Keratinocyte (primary cell): ENCODE measurements around the gene ZG16B. TPM values are rescaled to one million over a fixed set of nuclear protein-coding genes. Genes with fewer than 3 reads are reported as not detected.
A peak's percentile ranks its signal among the peaks of the same experiment; 100 is the strongest.

Source experiments
- DNase-seq: peaks from one replicate; pipeline ENCODE4 v3.0.0-alpha.2; 2011; ENCODE audit warnings: low read depth, missing footprints, low spot score
- FAIRE-seq: peaks from 2 replicates; lab custom pipeline; 2011; peaks lifted over from hg19 to GRCh38; lab: Jason Lieb, UNC
- H2AFZ ChIP-seq: 2 replicates; pipeline ENCODE4 v1.6.0; 2012; ENCODE audit warnings: low read length, control low read depth, inconsistent platforms; ENCODE audit not compliant: control insufficient read depth
- H3K27ac ChIP-seq: 2 replicates; pipeline ENCODE4 v1.5.1; 2011; ENCODE audit warnings: low read length; ENCODE audit not compliant: control insufficient read depth, insufficient read depth
- H3K27me3 ChIP-seq: 3 replicates; pipeline ENCODE4 v1.6.0; 2011; ENCODE audit warnings: low read length; ENCODE audit not compliant: control insufficient read depth, insufficient read depth; ENCODE audit errors: extremely low read depth
- H3K36me3 ChIP-seq, 2 experiments: 2 replicates in 1 of 2; 3 replicates in 1 of 2; pipeline ENCODE4 v1.5.1; 2011; ENCODE audit warnings: low read length in 2 of 2, mild to moderate bottlenecking in 1 of 2; ENCODE audit not compliant: control insufficient read depth in 2 of 2, insufficient read depth in 2 of 2; ENCODE audit errors: extremely low read depth in 1 of 2
- H3K4me1 ChIP-seq: 3 replicates; pipeline ENCODE4 v1.5.1; 2011; ENCODE audit warnings: low read length; ENCODE audit not compliant: control insufficient read depth, insufficient read depth; ENCODE audit errors: extremely low read depth
- H3K4me2 ChIP-seq: 3 replicates; pipeline ENCODE4 v1.6.0; 2011; ENCODE audit warnings: low read depth, low read length; ENCODE audit not compliant: control insufficient read depth, insufficient read depth; ENCODE audit errors: extremely low read depth
- H3K4me3 ChIP-seq, 3 experiments: fragments of 200-600 bp in 1 of 3; sonication (generic) in 1 of 3; 2 replicates in 2 of 3; 3 replicates in 1 of 3; pipeline ENCODE4 v1.5.1; 2011 to 2016; ENCODE audit warnings: low read length in 3 of 3, mild to moderate bottlenecking in 3 of 3, control low read depth in 2 of 3, inconsistent platforms in 1 of 3, low read depth in 1 of 3, mixed read lengths in 1 of 3, mixed run types in 1 of 3, moderate library complexity in 1 of 3; ENCODE audit not compliant: control insufficient read depth in 2 of 3, insufficient read depth in 2 of 3; ENCODE audit errors: extremely low read depth in 1 of 3
- H3K79me2 ChIP-seq: 2 replicates; pipeline ENCODE4 v1.6.0; 2012; ENCODE audit warnings: low read length; ENCODE audit not compliant: control insufficient read depth, insufficient read depth
- H3K9ac ChIP-seq: 3 replicates; pipeline ENCODE4 v1.6.0; 2011; ENCODE audit warnings: low read length; ENCODE audit not compliant: control insufficient read depth, insufficient read depth; ENCODE audit errors: extremely low read depth
- H3K9me1 ChIP-seq: 3 replicates; pipeline ENCODE4 v1.6.0; 2011; ENCODE audit warnings: low read length; ENCODE audit not compliant: control insufficient read depth, insufficient read depth; ENCODE audit errors: extremely low read depth
- H3K9me3 ChIP-seq: 2 replicates; pipeline ENCODE4 v1.5.1; 2012; ENCODE audit warnings: low read depth, low read length; ENCODE audit not compliant: control insufficient read depth
- H4K20me1 ChIP-seq: 3 replicates; pipeline ENCODE4 v1.6.0; 2011; ENCODE audit warnings: low read length; ENCODE audit not compliant: control insufficient read depth, insufficient read depth; ENCODE audit errors: extremely low read depth
- CTCF ChIP-seq, 3 experiments: IDR thresholded peaks in 1 of 3; conservative IDR thresholded peaks in 1 of 3; optimal IDR thresholded peaks in 1 of 3; 2 replicates in 2 of 3; 3 replicates in 1 of 3; pipeline versions ENCODE3 to v1.5.1; 2011; ENCODE audit warnings: low read length in 3 of 3, mild to moderate bottlenecking in 3 of 3, moderate library complexity in 2 of 3, control low read depth in 1 of 3, inconsistent platforms in 1 of 3; ENCODE audit not compliant: insufficient read depth in 2 of 3; ENCODE audit errors: extremely low read depth in 1 of 3
- EZH2 ChIP-seq: IDR thresholded peaks from one replicate; pipeline ENCODE4 v1.6.1; 2012; ENCODE audit warnings: inconsistent platforms, mild to moderate bottlenecking, low read length, moderate library complexity
- dilution Hi-C: fragments of 300-500 bp; cut with MboI; formaldehyde crosslinking; loops from one replicate; pipeline ENCODE4 v1.7.0; 2020; ENCODE audit warnings: low sequenced_read_pairs; ENCODE audit not compliant: extremely low pct_ligation_motif_present
- polyA plus RNA-seq, 5 experiments: library from polyadenylated mRNA; depleted of rRNA in 3 of 5; stranded (reverse) in 3 of 5; stranded (forward) in 1 of 5; unstranded in 1 of 5; fragments of >200 nt; gene quantifications; 1 replicate in 1 of 5; 2 replicates in 3 of 5; 3 replicates in 1 of 5; pipeline versions ENCODE4 v1.2.1 to v1.2.3, GENCODE V29; 2011 to 2012; ENCODE audit warnings: missing spikeins in 2 of 5, low read depth in 1 of 5, low replicate concordance in 1 of 5

The ZG16B gene
- polyA plus RNA-seq, 1 donor (not counting 4 experiments of a cell fraction or from before 2014, with no cell fraction given) = 2.1 TPM

- Histone ChIP-seq H2AFZ (no peak overlapping the region), H3K9me3 (no peaks in the 10 kb centered on the region), H3K9ac (peak overlapping the region; percentile 62), H3K36me3 (peaks cover 0 to 3% of the 10 kb centered on the region in 2 experiments), H3K4me3 (peak overlapping the region in 1 of 3 experiments; percentile 39), H3K79me2 (no peaks in the 10 kb centered on the region), H3K4me2 (peak overlapping the region; percentile 78), H3K4me1 (peaks cover 20% of the 10 kb centered on the region), H3K27ac (no peak overlapping the region), H3K27me3 (no peaks in the 10 kb centered on the region), H4K20me1 (no peaks in the 10 kb centered on the region), H3K9me1 (no peaks in the 10 kb centered on the region)
- TF ChIP-seq EZH2 (no peak), CTCF (optimal IDR thresholded peaks at IDR 0.05 in 1 of 3, IDR thresholded peaks at IDR 0.05 in 1 of 3, conservative IDR thresholded peaks at IDR 0.05 in 1 of 3; ENCODE audit: extremely low read depth in 1 of 3, insufficient read depth in 2 of 3, low read length in 3 of 3) (no peak)
- FAIRE-seq = no peak
- no peak for DNase-seq
- dilution Hi-C loops = no loop called here
Observed at GRCh38 chr16:2856686-2857450, 26.8 kb downstream of the ZG16B start.

DNA sequence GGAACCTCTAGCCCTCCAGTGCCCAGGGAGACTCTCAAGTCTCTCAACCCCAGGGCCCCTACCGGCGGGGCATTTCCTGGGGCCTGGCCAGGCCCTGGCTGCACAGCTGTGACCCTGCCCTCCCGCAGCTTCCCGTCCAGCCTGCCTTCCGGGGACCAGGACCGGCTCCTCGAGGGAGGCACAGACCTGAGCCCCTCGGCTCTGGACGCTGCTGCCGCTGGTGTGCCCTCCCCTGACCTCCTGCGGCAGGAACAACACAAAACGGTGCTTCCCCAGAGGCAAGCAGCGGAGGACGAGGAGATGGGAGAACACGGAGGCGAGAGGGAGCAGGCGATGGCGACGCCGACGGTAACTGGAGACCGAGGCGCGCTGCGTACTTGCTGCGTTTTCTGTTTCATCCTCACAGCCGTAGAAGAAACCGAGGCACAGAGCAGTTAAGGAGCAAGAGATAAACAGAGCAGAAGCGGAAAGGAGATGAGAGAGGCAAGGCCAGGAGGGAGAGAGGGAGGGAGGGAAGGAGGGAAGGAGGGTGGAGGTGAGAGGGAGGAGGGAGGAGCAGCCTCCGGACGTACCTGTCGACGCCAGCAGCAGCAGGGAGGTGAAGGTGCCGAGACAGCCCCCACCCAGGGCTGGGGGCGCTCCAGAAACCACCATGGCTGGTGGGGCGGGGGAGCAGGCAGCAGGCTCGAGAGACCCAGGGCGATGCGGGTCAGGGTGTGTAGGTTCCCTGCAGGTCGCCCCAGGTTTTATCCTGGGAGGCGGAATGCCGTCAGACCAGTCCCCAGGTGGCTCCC is 27.5 kb downstream of the ZG16B start, which contains the start of gene PRSS22:
TSS of gene PRSS22 (minus strand) at position 720 of the 794 bp plus-strand sequence. CDS start at position 654, 66 bp downstream.
- no peaks in the 10 kb centered on the region for H3K9me1 ChIP-seq
- no peaks in the 10 kb centered on the region for H3K27me3 ChIP-seq
- dilution Hi-C loops = no loop called here
- peak within 1 kb of the TSS; percentile 62 for H3K9ac ChIP-seq
- peak within 1 kb of the TSS; percentile 89 for H2AFZ ChIP-seq
- peak within 1 kb of the TSS; percentile 78 for H3K4me2 ChIP-seq
- FAIRE-seq = peak; percentile 41
- no peaks in the 10 kb centered on the region for H3K79me2 ChIP-seq
- no peaks in the 10 kb centered on the region for H3K9me3 ChIP-seq
- peaks cover 0 to 3% of the 10 kb centered on the region in 2 experiments for H3K36me3 ChIP-seq
- peaks cover 20% of the 10 kb centered on the region for H3K4me1 ChIP-seq
- H4K20me1 ChIP-seq = no peaks in the 10 kb centered on the region
- peak within 1 kb of the TSS; percentile 39 to 68 (median 53) for H3K4me3 ChIP-seq
- TF ChIP-seq EZH2 (no peak), CTCF (optimal IDR thresholded peaks at IDR 0.05 in 1 of 3, IDR thresholded peaks at IDR 0.05 in 1 of 3, conservative IDR thresholded peaks at IDR 0.05 in 1 of 3; ENCODE audit: extremely low read depth in 1 of 3, insufficient read depth in 2 of 3, low read length in 3 of 3) (no peak)
- H3K27ac ChIP-seq = peak within 1 kb of the TSS; percentile 47
- no peak for DNase-seq
